ENCODE measurements around the gene ADIPOR2. TPM values are rescaled to one million over a fixed set of nuclear protein-coding genes. Genes with fewer than 3 reads are reported as not detected.

The ADIPOR2 gene
- total RNA-seq, 1 experiment from 2014 or later = 45.3 TPM

GRCh38 chr12:1796515-1797010, 105.7 kb downstream of the ADIPOR2 start:
- H3K27ac Mint-ChIP-seq = no peak overlapping the region
- Histone ChIP-seq H2BK12ac (ENCODE audit: insufficient read length, low read depth, low read length) (no peak overlapping the region), H3K14ac (ENCODE audit: insufficient read depth, low read length) (no peak overlapping the region; the same call in 1 of the 2 replicates), H4K8ac (replicated peaks; ENCODE audit: insufficient read length, low read depth, low read length) (no peak overlapping the region), H3K23me2 (ENCODE audit: insufficient read length, low read depth, low read length, poor library complexity, severe bottlenecking) (peaks cover 4% of the 10 kb centered on the region), H3K27me3 (ENCODE audit: insufficient read depth, low read length) (no peaks in the 10 kb centered on the region), H3T11ph (ENCODE audit: low read length) (no peak overlapping the region), H2BK15ac (ENCODE audit: low read depth, low read length) (no peak overlapping the region), H3K9ac (ENCODE audit: extremely low read depth, insufficient read length, low read length) (no peak overlapping the region), H3K23ac (ENCODE audit: insufficient read length, low read depth, low read length) (no peak overlapping the region), H3K27ac (ENCODE audit: insufficient read length, low read depth, low read length) (no peak overlapping the region), H2BK5ac (ENCODE audit: insufficient read length, low read length) (no peak overlapping the region), H4K20me1 (ENCODE audit: control insufficient read depth, insufficient read depth, insufficient read length) (no peaks in the 10 kb centered on the region), H3K79me2 (ENCODE audit: insufficient read depth, low read length) (no peaks in the 10 kb centered on the region), H3K56ac (ENCODE audit: insufficient read length, low read depth, low read length) (no peak overlapping the region), H2AK5ac (ENCODE audit: insufficient read length, low read length) (no peak overlapping the region), H3K4ac (ENCODE audit: low read depth, low read length) (no peak overlapping the region), H2AFZ (ENCODE audit: low read length) (no peak overlapping the region), H4K5ac (ENCODE audit: insufficient read length, low read depth, low read length) (no peak overlapping the region), H4K91ac (ENCODE audit: insufficient read length, low read depth, low read length) (no peak overlapping the region), H2BK20ac (ENCODE audit: low read depth, low read length, poor library complexity, severe bottlenecking) (no peak overlapping the region), H3K4me1 (ENCODE audit: insufficient read depth, low read length) (no peaks in the 10 kb centered on the region; the same call in 1 of the 2 replicates), H3K4me2 (ENCODE audit: insufficient read depth, insufficient read length, low read length) (peak overlapping the region; percentile 23), H2BK120ac (ENCODE audit: low read depth, low read length, poor library complexity, severe bottlenecking) (no peak overlapping the region), H3K18ac (ENCODE audit: insufficient read length, low read depth, low read length) (no peak overlapping the region), H3K79me1 (ENCODE audit: insufficient read depth, low read depth, low read length, poor library complexity, severe bottlenecking) (no peaks in the 10 kb centered on the region), H3K9me3 (ENCODE audit: control insufficient read depth, low read depth, low read length) (no peaks in the 10 kb centered on the region)
- peak; percentile 51 for DNase-seq
- peaks cover 25 to 28% of the 10 kb centered on the region in 2 experiments for H3K4me1 Mint-ChIP-seq
- no peak overlapping the region for H3K4me3 Mint-ChIP-seq
- peaks cover 7% of the 10 kb centered on the region for H3K27me3 Mint-ChIP-seq (ENCODE audit: low read depth)
- H3K9me3 Mint-ChIP-seq = no peaks in the 10 kb centered on the region
- no CpG with 5 or more reads among the region's 43 CpGs for WGBS (ENCODE audit: extremely low coverage, insufficient read length, low lambda C conversion rate)
- H3K36me3 Mint-ChIP-seq (ENCODE audit: insufficient read depth in 1 of 3, low read depth in 3 of 3) = no peaks in the 10 kb centered on the region
- no peak for TF ChIP-seq CTCF (conservative IDR thresholded peaks at IDR 0.05)
